ENCODE measurements around the gene GADD45GIP1. TPM values are rescaled to one million over a fixed set of nuclear protein-coding genes. Genes with fewer than 3 reads are reported as not detected.

Gene GADD45GIP1
- total RNA-seq, 2 donors from 2014 or later = 31.0 to 34.9 TPM

DNA sequence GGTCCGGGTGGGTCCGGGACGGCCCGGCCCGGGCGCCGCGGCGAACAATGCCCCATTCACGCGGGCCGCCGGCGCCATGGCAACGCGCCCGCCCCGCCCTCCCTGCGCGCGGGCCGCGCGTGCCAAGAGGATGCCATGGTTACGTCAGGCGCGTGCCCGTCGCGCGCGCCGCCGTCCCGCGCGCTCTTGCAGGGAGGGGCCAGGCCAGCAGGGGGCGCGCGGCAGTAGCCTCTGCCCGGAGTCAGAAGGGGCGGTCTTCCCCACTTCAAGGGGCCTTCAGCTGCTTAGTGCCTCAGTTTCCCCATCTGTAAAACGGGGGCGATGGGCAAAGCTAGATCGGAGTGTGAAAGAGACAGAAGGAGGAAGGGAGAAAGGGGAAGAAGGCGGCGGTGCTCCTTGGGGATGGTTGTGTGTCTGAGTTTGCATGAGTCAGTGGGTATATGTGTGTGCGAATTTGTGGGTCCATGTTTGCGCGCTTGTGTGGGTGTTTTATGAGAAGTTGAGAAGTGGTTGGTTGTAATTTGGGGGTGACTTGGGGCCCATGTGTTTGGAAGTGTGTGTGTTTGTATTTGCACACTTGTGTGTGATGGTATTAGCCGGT is 26.6 kb upstream of the GADD45GIP1 start:
- peak; percentile 93 for DNase-seq
- Histone ChIP-seq H3K9me3 (ENCODE audit: control insufficient read depth, low read length) (no peaks in the 10 kb centered on the region), H3K9ac (ENCODE audit: extremely low read depth, low read length, poor library complexity, severe bottlenecking) (no peak overlapping the region), H3K36me3 (ENCODE audit: control insufficient read depth, insufficient read depth, low read length) (no peaks in the 10 kb centered on the region), H3K27me3 (ENCODE audit: control insufficient read depth, insufficient read depth, low read length, poor library complexity, severe bottlenecking) (peaks cover 64% of the 10 kb centered on the region), H3K4me1 (ENCODE audit: control insufficient read depth, insufficient read depth, low read length) (no peaks in the 10 kb centered on the region), H3K4me3 (ENCODE audit: low read length) (peak overlapping the region; percentile 68), H3K27ac (ENCODE audit: low read depth, low read length) (no peak overlapping the region)
- Mint-ChIP-seq H3K27me3 (ENCODE audit: insufficient read depth) (peaks cover 18% of the 10 kb centered on the region), H3K9me3 (no peaks in the 10 kb centered on the region), H3K27ac (no peak overlapping the region), H3K36me3 (ENCODE audit: low read depth) (no peaks in the 10 kb centered on the region), H3K4me1 (no peaks in the 10 kb centered on the region), H3K4me3 (no peak overlapping the region)
- TF ChIP-seq, protein P1, sequence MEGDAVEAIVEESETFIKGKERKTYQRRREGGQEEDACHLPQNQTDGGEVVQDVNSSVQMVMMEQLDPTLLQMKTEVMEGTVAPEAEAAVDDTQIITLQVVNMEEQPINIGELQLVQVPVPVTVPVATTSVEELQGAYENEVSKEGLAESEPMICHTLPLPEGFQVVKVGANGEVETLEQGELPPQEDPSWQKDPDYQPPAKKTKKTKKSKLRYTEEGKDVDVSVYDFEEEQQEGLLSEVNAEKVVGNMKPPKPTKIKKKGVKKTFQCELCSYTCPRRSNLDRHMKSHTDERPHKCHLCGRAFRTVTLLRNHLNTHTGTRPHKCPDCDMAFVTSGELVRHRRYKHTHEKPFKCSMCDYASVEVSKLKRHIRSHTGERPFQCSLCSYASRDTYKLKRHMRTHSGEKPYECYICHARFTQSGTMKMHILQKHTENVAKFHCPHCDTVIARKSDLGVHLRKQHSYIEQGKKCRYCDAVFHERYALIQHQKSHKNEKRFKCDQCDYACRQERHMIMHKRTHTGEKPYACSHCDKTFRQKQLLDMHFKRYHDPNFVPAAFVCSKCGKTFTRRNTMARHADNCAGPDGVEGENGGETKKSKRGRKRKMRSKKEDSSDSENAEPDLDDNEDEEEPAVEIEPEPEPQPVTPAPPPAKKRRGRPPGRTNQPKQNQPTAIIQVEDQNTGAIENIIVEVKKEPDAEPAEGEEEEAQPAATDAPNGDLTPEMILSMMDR (conservative IDR thresholded peaks at IDR 0.05) = peak; percentile 97
- 11 to 28% methylated on average over 15 to 51 of the region's 51 CpGs for WGBS, 2 experiments (ENCODE audit: insufficient coverage in 1 of 2, insufficient read length in 1 of 2)

DNA sequence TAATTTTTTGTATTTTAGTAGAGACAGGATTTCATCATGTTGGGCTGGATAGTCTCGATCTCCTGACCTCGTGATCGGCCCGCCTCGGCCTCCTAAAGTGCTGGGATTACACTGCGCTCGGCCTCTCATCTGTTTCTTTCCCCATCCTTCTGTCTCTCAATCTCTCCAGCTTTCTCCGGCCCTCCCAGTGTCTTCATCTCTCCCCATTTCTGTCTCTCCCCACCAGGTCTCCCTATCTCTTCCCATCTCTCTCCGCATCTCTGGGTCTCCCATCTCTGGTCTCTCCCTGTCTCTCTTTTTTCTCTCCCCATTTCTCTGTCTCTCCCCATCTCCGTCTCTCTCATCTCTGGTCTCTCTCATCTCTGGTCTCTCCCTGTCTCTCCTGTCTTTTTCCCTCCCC is 26.1 kb upstream of the GADD45GIP1 start:
- Histone ChIP-seq H3K9me3 (ENCODE audit: control insufficient read depth, low read length) (no peaks in the 10 kb centered on the region), H3K4me1 (ENCODE audit: control insufficient read depth, insufficient read depth, low read length) (no peaks in the 10 kb centered on the region), H3K27me3 (ENCODE audit: control insufficient read depth, insufficient read depth, low read length, poor library complexity, severe bottlenecking) (peaks cover 60% of the 10 kb centered on the region), H3K27ac (ENCODE audit: low read depth, low read length) (no peak overlapping the region), H3K4me3 (ENCODE audit: low read length) (peak overlapping the region; percentile 68), H3K36me3 (ENCODE audit: control insufficient read depth, insufficient read depth, low read length) (no peaks in the 10 kb centered on the region), H3K9ac (ENCODE audit: extremely low read depth, low read length, poor library complexity, severe bottlenecking) (no peak overlapping the region)
- no peaks in the 10 kb centered on the region for H3K4me1 Mint-ChIP-seq
- H3K27me3 Mint-ChIP-seq (ENCODE audit: insufficient read depth) = peaks cover 19% of the 10 kb centered on the region
- H3K27ac Mint-ChIP-seq = no peak overlapping the region
- TF ChIP-seq, protein P1 (conservative IDR thresholded peaks at IDR 0.05) = no peak
- DNase-seq = no peak
- no peak overlapping the region for H3K4me3 Mint-ChIP-seq
- H3K36me3 Mint-ChIP-seq (ENCODE audit: low read depth) = no peaks in the 10 kb centered on the region
- WGBS, 2 experiments (ENCODE audit: insufficient coverage in 1 of 2, insufficient read length in 1 of 2) = 62 to 65% methylated on average over 9 to 10 of the region's 10 CpGs
- no peaks in the 10 kb centered on the region for H3K9me3 Mint-ChIP-seq

DNA sequence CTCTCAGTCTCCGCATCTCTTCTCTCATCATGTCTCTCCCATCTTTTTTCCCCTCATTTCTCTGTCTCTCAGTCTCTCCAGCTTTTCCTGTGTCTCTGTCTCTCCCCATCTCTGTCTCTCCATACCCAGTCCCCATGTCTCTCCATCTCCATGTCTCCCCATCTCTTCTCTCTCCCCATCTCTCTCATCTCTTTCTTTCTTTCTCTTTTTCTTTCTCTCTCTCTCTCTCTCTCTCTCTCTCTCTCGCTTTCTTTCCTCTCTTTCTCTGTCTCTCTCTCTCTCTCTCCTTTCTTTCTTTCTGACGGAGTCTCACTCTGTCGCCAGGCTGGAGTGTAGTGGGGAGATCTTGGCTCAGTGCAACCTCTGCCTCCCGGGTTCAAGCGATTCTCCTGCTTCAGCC is 25.6 kb upstream of the GADD45GIP1 start:
- H3K4me1 ChIP-seq (ENCODE audit: control insufficient read depth, insufficient read depth, low read length) = no peaks in the 10 kb centered on the region
- H3K27ac ChIP-seq (ENCODE audit: low read depth, low read length) = no peak overlapping the region
- H3K27me3 ChIP-seq (ENCODE audit: control insufficient read depth, insufficient read depth, low read length, poor library complexity, severe bottlenecking) = peaks cover 55% of the 10 kb centered on the region
- H3K4me1 Mint-ChIP-seq = no peaks in the 10 kb centered on the region
- WGBS, 2 experiments (ENCODE audit: insufficient coverage in 1 of 2, insufficient read length in 1 of 2) = 87 to 90% methylated on average over 3 to 6 of the region's 6 CpGs
- H3K9me3 Mint-ChIP-seq = no peaks in the 10 kb centered on the region
- TF ChIP-seq, protein P1 (conservative IDR thresholded peaks at IDR 0.05) = no peak
- no peak for DNase-seq
- no peaks in the 10 kb centered on the region for H3K9me3 ChIP-seq (ENCODE audit: control insufficient read depth, low read length)
- H3K27me3 Mint-ChIP-seq (ENCODE audit: insufficient read depth) = peaks cover 21% of the 10 kb centered on the region
- H3K4me3 Mint-ChIP-seq = no peak overlapping the region
- H3K4me3 ChIP-seq (ENCODE audit: low read length) = no peak overlapping the region
- H3K9ac ChIP-seq (ENCODE audit: extremely low read depth, low read length, poor library complexity, severe bottlenecking) = no peak overlapping the region
- no peaks in the 10 kb centered on the region for H3K36me3 Mint-ChIP-seq (ENCODE audit: low read depth)
- H3K27ac Mint-ChIP-seq = no peak overlapping the region
- H3K36me3 ChIP-seq (ENCODE audit: control insufficient read depth, insufficient read depth, low read length) = no peaks in the 10 kb centered on the region

Data from endodermal cell (in vitro differentiated cells).